ENCODE measurements around the gene DNHD1. TPM values are rescaled to one million over a fixed set of nuclear protein-coding genes. Genes with fewer than 3 reads are reported as not detected.
A peak's percentile ranks its signal among the peaks of the same experiment; 100 is the strongest.

Gene DNHD1
- total and polyA plus RNA-seq, 2 of the 4 experiments (the other 2 are of a cell fraction), result 1.8 to 3.6 TPM

DNA sequence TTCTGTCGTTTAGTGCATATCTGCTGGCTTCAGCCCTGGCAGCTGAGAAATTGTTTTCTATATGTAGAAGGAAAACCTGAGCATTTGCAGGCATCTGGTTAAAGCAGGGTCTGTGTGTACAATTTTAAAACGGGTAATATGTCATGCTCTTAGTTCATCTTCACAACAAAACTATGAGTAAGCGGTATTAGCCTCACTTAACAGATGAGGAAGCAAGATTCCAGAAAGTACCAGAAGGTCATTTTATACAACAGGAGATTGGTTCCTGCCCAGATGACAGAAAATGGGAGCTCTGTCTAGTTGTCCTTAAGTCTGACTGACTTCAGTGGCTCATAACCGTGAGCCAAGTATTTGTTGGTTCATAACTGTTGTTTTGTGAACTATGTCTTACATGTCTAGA, 14.6 kb upstream of the DNHD1 start:
- no peak overlapping the region for H3K4ac ChIP-seq (ENCODE audit: low read depth, low read length)
- H2BK15ac ChIP-seq (ENCODE audit: low read depth, low read length), result no peak overlapping the region
- H4K91ac ChIP-seq (ENCODE audit: insufficient read depth, low read depth, low read length), result no peak overlapping the region
- H3K27me3 ChIP-seq (ENCODE audit: control insufficient read depth, insufficient read depth, low read length), result no peaks in the 10 kb centered on the region
- peak overlapping the region; percentile 82 for H3K4me3 ChIP-seq (ENCODE audit: insufficient read depth, low read depth, low read length)
- peaks cover 27% of the 10 kb centered on the region for H3K36me3 ChIP-seq (ENCODE audit: control insufficient read depth, insufficient read depth, low read length)
- BruUV-seq (replicated peaks), result no TSS peak
- TF ChIP-seq BHLHE40 (IDR thresholded peaks at IDR 0.05; ENCODE audit: low read depth, low read length) (no peak), MAFK (IDR thresholded peaks at IDR 0.05; ENCODE audit: low read depth, low read length) (no peak), MAZ (IDR thresholded peaks at IDR 0.05; ENCODE audit: borderline replicate concordance, low read depth, low read length) (no peak), RAD21 (IDR thresholded peaks at IDR 0.05; ENCODE audit: low read length) (no peak), SMC3 (IDR thresholded peaks at IDR 0.05; ENCODE audit: low read depth, low read length) (no peak), FOS (IDR thresholded peaks at IDR 0.05; ENCODE audit: low read depth, low read length) (no peak), CHD1 (IDR thresholded peaks at IDR 0.05; ENCODE audit: low read depth, low read length) (no peak), NFE2L2 (IDR thresholded peaks at IDR 0.05; ENCODE audit: low read depth, low read length) (no peak), CEBPB (IDR thresholded peaks at IDR 0.05; ENCODE audit: low read depth, low read length) (no peak)
- TF ChIP-seq, protein P1, sequence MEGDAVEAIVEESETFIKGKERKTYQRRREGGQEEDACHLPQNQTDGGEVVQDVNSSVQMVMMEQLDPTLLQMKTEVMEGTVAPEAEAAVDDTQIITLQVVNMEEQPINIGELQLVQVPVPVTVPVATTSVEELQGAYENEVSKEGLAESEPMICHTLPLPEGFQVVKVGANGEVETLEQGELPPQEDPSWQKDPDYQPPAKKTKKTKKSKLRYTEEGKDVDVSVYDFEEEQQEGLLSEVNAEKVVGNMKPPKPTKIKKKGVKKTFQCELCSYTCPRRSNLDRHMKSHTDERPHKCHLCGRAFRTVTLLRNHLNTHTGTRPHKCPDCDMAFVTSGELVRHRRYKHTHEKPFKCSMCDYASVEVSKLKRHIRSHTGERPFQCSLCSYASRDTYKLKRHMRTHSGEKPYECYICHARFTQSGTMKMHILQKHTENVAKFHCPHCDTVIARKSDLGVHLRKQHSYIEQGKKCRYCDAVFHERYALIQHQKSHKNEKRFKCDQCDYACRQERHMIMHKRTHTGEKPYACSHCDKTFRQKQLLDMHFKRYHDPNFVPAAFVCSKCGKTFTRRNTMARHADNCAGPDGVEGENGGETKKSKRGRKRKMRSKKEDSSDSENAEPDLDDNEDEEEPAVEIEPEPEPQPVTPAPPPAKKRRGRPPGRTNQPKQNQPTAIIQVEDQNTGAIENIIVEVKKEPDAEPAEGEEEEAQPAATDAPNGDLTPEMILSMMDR (conservative IDR thresholded peaks at IDR 0.05; ENCODE audit: low read depth, low read length), result no peak
- TF ChIP-seq, protein P2, sequence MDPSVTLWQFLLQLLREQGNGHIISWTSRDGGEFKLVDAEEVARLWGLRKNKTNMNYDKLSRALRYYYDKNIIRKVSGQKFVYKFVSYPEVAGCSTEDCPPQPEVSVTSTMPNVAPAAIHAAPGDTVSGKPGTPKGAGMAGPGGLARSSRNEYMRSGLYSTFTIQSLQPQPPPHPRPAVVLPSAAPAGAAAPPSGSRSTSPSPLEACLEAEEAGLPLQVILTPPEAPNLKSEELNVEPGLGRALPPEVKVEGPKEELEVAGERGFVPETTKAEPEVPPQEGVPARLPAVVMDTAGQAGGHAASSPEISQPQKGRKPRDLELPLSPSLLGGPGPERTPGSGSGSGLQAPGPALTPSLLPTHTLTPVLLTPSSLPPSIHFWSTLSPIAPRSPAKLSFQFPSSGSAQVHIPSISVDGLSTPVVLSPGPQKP (IDR thresholded peaks at IDR 0.05; ENCODE audit: borderline replicate concordance, low read depth, low read length), result no peak
- TF ChIP-seq, protein P3, sequence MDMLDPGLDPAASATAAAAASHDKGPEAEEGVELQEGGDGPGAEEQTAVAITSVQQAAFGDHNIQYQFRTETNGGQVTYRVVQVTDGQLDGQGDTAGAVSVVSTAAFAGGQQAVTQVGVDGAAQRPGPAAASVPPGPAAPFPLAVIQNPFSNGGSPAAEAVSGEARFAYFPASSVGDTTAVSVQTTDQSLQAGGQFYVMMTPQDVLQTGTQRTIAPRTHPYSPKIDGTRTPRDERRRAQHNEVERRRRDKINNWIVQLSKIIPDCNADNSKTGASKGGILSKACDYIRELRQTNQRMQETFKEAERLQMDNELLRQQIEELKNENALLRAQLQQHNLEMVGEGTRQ (IDR thresholded peaks at IDR 0.05; ENCODE audit: low read depth, low read length), result no peak
- no peak overlapping the region for H2AK9ac ChIP-seq (replicated peaks; ENCODE audit: low read depth, low read length, poor library complexity)
- H2BK20ac ChIP-seq (ENCODE audit: low read depth, low read length), result no peak overlapping the region
- H3K56ac ChIP-seq (ENCODE audit: extremely low read depth, insufficient read depth, low read length), result no peak overlapping the region
- H2AFZ ChIP-seq (replicated peaks; ENCODE audit: low read length, poor library complexity), result no peak overlapping the region
- peak overlapping the region; percentile 66 for H3K4me2 ChIP-seq (ENCODE audit: low read depth, low read length)
- no peak overlapping the region for H4K8ac ChIP-seq (ENCODE audit: low read depth in 2 of 2, low read length in 2 of 2)
- H3K27ac ChIP-seq (ENCODE audit: insufficient read depth, low read length), result no peak overlapping the region; the same call in 1 of the 2 replicates
- no peak overlapping the region for H3K14ac ChIP-seq (replicated peaks; ENCODE audit: low read depth, low read length)
- intact Hi-C loops (cut with micrococcal nuclease), result loop anchor here (5.0 kb wide), 2 partner anchors 120 to 200 kb away; partner anchors contain the start of genes ILK, MRPL17 and RRP8
- no peaks in the 10 kb centered on the region for H3K9me3 ChIP-seq (ENCODE audit: control insufficient read depth, insufficient read depth, low read length)
- no peak overlapping the region for H3K18ac ChIP-seq (ENCODE audit: low read depth, low read length)
- no peak overlapping the region for H2BK120ac ChIP-seq (ENCODE audit: low read depth, low read length)
- in situ Hi-C loops (cut with MboI; ENCODE audit: low sequenced_read_pairs), result no loop called here
- peaks cover 8% of the 10 kb centered on the region for H3K4me1 ChIP-seq (ENCODE audit: control insufficient read depth, insufficient read depth, low read length)
- H2BK5ac ChIP-seq (ENCODE audit: low read depth, low read length, poor library complexity, severe bottlenecking), result no peak overlapping the region
- H3K79me1 ChIP-seq (ENCODE audit: low read depth in 1 of 2, low read length in 2 of 2), result peaks cover 42 to 67% of the 10 kb centered on the region in 2 experiments
- H3K23ac ChIP-seq (ENCODE audit: low read depth, low read length), result no peak overlapping the region
- peaks cover 9% of the 10 kb centered on the region; the same call in 1 of the 2 replicates for H3K9me1 ChIP-seq (ENCODE audit: insufficient read depth, low read length)
- no peak overlapping the region for H2AK5ac ChIP-seq (ENCODE audit: low read depth, low read length)
- WGBS, 2 experiments (ENCODE audit: extremely low coverage in 2 of 2, insufficient read length in 1 of 2), result 100% methylated on average over 1 of the region's 4 CpGs; no CpG with 5 or more reads in 1 of the 2 experiments
- dilution Hi-C loops (cut with HindIII; ENCODE audit: low sequenced_read_pairs, unreplicated experiment), result no loop called here
- ChIA-PET POLR2A (ENCODE audit: unreplicated experiment) (no interaction called here), CTCF (no interaction called here)
- H4K20me1 ChIP-seq (ENCODE audit: insufficient read depth, low read length), result peaks cover 10% of the 10 kb centered on the region
- DNase-seq (no peak), ATAC-seq (ENCODE audit: low read depth) (no peak)
- H4K5ac ChIP-seq (ENCODE audit: low read depth, low read length), result no peak overlapping the region
- H3K9ac ChIP-seq (ENCODE audit: low read depth, low read length), result peak overlapping the region; percentile 85; the same call in 1 of the 2 replicates
